Body of pancreas (tissue), 4 donors: ENCODE measurements around the gene RAP1GAP2. TPM values are rescaled to one million over a fixed set of nuclear protein-coding genes. Genes with fewer than 3 reads are reported as not detected.

ENCODE experiments used
- ATAC-seq: fragments of 150-250 bp; one replicate; pipeline ENCODE4 v1.9.1; 2016
- DNase-seq, 4 donors: peaks; one replicate each; pipeline ENCODE4 v3.0.0-alpha.2; 2019
- H3K27ac ChIP-seq, 4 donors: fragments of 200-600 bp; sonication (generic); 1 replicate in 3 of 4; 2 replicates in 1 of 4; pipeline versions ENCODE4 v1.5.1 to v1.6.1; 2016 to 2019; ENCODE audit warnings: mild to moderate bottlenecking in 1 of 4, mixed read lengths in 1 of 4, moderate library complexity in 1 of 4
- H3K27me3 ChIP-seq, 2 donors: fragments of 200-600 bp; sonication (generic); one replicate each; pipeline ENCODE4 v1.6.0; 2016; ENCODE audit warnings: mild to moderate bottlenecking in 1 of 2
- H3K36me3 ChIP-seq, 2 donors: fragments of 200-600 bp; sonication (generic); replicated peaks in 1 of 2; 2 replicates each; pipeline ENCODE4 v1.5.1; 2016; ENCODE audit warnings: low read depth in 2 of 2; ENCODE audit not compliant: insufficient read depth in 1 of 2
- H3K4me1 ChIP-seq: fragments of 200-600 bp; sonication (generic); one replicate; pipeline ENCODE4 v1.6.0; 2016
- H3K4me3 ChIP-seq, 2 donors: fragments of 200-600 bp; sonication (generic); 1 replicate in 1 of 2; 2 replicates in 1 of 2; pipeline ENCODE4 v1.5.1; 2016 to 2019
- H3K9me3 ChIP-seq, 3 donors: fragments of 200-600 bp; sonication (generic); 1 replicate in 2 of 3; 2 replicates in 1 of 3; pipeline ENCODE4 v1.5.1; 2016
- POLR2A ChIP-seq, 3 donors: fragments of 450-650 bp; IDR thresholded peaks; one replicate each; pipeline ENCODE4 v1.6.1; 2016; ENCODE audit warnings: antibody characterized with exemption in 3 of 3, mild to moderate bottlenecking in 2 of 3
- WGBS, 2 donors: methylation state at CpG; one replicate each; pipeline ENCODE4 v1.1.5; 2017; 5-methylcytosine and 5-hydroxymethylcytosine counted together
- intact Hi-C: fragments of 100-400 bp; cut with DNase I; formaldehyde crosslinking; loops from one replicate; pipeline ENCODE4 v1.15.1; 2023
- total RNA-seq, 2 donors: library from RNA; depleted of rRNA; stranded (reverse); fragments of >200 nt; gene quantifications; one replicate each; pipeline ENCODE4 v1.1.0, GENCODE V29; 2016
- TF ChIP-seq, protein P1 (sequence below), 7 experiments: fragments of 450-650 bp in 4 of 7; fragments of 200-600 bp in 3 of 7; sonication (generic) in 3 of 7; IDR thresholded peaks; one replicate each; pipeline ENCODE4 v1.5.1; 2016 to 2019; ENCODE audit warnings: antibody characterized with exemption in 7 of 7

The RAP1GAP2 gene
- total RNA-seq, 2 donors from 2014 or later, result 21.8 to 81.1 TPM

DNA sequence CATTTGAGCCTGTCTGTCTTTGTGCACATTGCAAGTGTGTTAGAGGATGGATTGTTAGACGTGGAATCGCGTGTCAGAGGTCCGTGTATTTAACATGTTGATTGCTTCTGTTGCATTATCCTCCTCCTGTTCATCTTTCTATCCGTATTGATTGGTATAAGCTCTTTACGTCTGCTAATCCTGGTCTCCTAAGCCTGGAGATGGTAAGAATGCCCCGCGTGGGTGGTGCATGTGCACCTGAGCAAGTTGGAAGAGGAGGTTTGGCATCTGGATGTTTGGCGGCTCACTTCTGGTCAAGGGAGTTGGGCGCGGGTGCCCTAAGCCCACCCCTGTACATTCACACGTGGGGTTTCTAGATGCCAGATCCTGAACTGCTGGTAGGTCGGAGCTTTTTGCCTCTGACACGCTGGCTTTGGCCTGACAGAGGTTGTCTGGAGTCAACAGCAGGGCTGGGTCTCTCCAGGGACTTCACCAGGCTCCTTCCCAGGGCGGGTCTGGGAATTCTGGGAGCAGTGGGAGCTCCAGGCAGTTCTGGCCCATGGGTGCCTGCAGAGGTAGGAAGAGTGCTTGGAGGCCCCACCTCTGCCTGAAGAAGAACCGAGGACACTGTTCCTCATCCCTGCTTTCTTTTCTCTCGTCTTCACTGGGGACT lies 159.8 kb downstream of the RAP1GAP2 start:
- no peaks in the 10 kb centered on the region for H3K36me3 ChIP-seq
- 74 to 89% methylated on average over 10 to 17 of the region's 17 CpGs for WGBS, 2 donors
- H3K4me3 ChIP-seq, result no peak overlapping the region
- no peak for TF ChIP-seq POLR2A (IDR thresholded peaks at IDR 0.05)
- TF ChIP-seq, protein P1, sequence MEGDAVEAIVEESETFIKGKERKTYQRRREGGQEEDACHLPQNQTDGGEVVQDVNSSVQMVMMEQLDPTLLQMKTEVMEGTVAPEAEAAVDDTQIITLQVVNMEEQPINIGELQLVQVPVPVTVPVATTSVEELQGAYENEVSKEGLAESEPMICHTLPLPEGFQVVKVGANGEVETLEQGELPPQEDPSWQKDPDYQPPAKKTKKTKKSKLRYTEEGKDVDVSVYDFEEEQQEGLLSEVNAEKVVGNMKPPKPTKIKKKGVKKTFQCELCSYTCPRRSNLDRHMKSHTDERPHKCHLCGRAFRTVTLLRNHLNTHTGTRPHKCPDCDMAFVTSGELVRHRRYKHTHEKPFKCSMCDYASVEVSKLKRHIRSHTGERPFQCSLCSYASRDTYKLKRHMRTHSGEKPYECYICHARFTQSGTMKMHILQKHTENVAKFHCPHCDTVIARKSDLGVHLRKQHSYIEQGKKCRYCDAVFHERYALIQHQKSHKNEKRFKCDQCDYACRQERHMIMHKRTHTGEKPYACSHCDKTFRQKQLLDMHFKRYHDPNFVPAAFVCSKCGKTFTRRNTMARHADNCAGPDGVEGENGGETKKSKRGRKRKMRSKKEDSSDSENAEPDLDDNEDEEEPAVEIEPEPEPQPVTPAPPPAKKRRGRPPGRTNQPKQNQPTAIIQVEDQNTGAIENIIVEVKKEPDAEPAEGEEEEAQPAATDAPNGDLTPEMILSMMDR (IDR thresholded peaks at IDR 0.05), result no peak
- peaks cover 20% of the 10 kb centered on the region for H3K4me1 ChIP-seq
- H3K9me3 ChIP-seq, result no peaks in the 10 kb centered on the region
- intact Hi-C loops, result no loop called here
- peak overlapping the region in 2 of 4 donors; percentile 49 to 75 for H3K27ac ChIP-seq
- no peaks in the 10 kb centered on the region for H3K27me3 ChIP-seq
- DNase-seq, result peak in 1 of 4 donors; percentile 8
- no peak for ATAC-seq

DNA sequence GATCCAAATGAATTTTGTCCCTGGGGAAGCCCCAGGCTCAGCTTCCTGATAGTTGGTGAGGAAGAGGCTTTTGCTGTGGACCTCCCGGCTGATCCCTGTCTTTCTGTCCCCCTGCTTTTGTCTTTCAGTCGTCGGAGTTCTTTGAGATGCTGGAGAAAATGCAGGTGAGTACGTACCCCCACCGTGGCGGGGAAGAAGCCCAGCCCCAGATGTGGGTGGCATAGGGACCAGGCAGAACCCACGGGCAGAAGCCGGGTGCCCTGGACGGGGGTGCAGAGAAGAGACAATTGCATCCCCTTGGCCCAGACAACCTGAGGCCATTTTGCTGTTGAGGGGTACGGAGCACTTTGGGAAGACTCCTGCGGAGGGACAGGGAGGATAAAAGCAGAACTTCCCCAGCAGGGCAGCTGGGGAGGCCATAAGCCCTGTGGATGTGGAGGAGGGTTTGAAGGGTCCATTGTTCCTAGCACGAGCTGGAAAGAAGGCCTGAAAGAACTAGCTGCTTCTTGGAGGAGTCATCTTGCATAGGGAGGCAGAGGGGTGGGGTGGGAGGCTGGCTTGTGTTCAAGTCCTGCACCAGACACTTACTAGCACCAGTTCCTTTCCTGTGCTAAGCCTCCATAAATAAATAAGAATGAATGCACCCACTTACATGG lies 161.5 kb downstream of the RAP1GAP2 start:
- H3K36me3 ChIP-seq, result no peaks in the 10 kb centered on the region
- H3K27me3 ChIP-seq, result no peaks in the 10 kb centered on the region
- intact Hi-C loops, result no loop called here
- H3K27ac ChIP-seq, result no peak overlapping the region
- WGBS, 2 donors, result 87 to 93% methylated on average over 12 of the region's 12 CpGs
- ATAC-seq (no peak), DNase-seq (peak in 1 of 4 donors; percentile 8)
- no peaks in the 10 kb centered on the region for H3K9me3 ChIP-seq
- TF ChIP-seq POLR2A (IDR thresholded peaks at IDR 0.05), result no peak
- TF ChIP-seq, protein P1 (IDR thresholded peaks at IDR 0.05), result no peak
- H3K4me3 ChIP-seq, result no peak overlapping the region
- H3K4me1 ChIP-seq, result peaks cover 21% of the 10 kb centered on the region

DNA sequence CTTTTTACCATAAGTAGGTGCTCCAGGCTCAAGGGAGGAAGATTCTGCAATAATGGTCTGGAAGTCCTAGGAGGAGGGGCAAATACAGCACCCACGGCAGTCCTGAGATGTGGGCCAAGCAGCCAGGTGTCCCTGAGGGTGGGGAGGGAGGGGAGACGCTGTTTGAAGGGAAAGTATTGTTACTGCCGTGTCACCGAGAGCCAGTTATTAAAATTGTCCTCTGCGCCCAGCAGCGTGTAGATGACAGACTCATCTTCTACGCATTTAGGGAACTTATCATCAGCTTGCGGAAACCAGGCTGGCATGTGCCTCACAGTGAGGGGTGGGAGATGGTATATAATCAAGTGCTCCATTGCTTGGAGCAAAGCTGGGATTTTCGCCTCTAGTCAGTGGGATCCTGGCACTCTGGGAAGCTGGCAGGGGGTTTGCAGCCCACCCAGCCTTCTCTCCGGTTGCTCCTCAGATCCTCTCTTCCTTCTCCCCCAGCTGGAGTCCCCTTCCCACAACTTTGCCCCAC lies 162.5 kb downstream of the RAP1GAP2 start:
- 81 to 82% methylated on average over 9 of the region's 10 CpGs for WGBS, 2 donors
- TF ChIP-seq POLR2A (IDR thresholded peaks at IDR 0.05), result no peak
- TF ChIP-seq, protein P1 (IDR thresholded peaks at IDR 0.05), result no peak
- Histone ChIP-seq H3K27me3 (no peaks in the 10 kb centered on the region), H3K9me3 (no peaks in the 10 kb centered on the region), H3K4me1 (peaks cover 21% of the 10 kb centered on the region), H3K4me3 (no peak overlapping the region), H3K27ac (peak overlapping the region in 2 of 4 donors; percentile 74 to 96), H3K36me3 (no peaks in the 10 kb centered on the region)
- intact Hi-C loops, result no loop called here
- peak in 1 of 4 donors; percentile 5 for DNase-seq
- no peak for ATAC-seq

DNA sequence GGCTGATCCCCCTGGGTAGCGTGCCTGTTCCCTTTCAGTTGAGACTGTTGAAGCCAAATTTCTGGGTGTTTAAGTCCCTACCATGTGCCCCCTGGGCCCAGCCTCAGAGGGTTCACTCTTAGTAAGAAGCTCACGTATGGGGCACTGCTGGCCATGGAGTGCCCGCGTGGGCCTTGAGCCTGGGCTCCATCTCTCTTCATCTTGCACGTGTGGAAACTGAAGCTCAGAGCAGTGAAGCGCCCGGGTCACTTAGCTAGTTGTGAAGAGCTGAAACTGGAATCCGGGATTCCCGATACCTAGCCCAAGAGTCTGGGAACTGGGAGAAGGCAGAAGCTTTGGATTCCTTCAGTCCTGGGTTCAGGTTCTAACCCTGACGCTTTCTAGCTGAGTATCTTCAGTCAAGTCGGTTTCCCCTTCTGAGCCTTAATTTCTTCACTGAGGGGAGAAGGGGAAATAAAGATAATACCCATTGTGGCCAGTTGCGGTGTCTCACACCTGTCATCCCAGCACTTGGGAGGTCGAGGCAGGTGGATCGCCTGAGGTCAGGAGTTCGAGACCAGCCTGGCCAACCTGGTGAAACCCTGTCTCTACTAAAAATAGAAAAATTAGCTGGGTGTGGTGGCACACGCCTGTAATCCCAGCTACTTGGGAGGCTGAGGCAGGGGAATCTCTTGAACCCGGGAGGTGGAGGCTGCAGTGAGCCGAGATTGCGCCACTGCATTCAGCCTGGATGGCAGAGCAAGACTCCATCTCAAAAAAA lies 163.3 kb downstream of the RAP1GAP2 start:
- no peaks in the 10 kb centered on the region for H3K9me3 ChIP-seq
- 93 to 96% methylated on average over 12 to 19 of the region's 19 CpGs for WGBS, 2 donors
- ATAC-seq (no peak), DNase-seq (peak in 1 of 4 donors; percentile 10)
- H3K27ac ChIP-seq, result peak overlapping the region; percentile 74 to 96 (median 82)
- no peaks in the 10 kb centered on the region for H3K36me3 ChIP-seq
- intact Hi-C loops, result no loop called here
- H3K4me3 ChIP-seq, result no peak overlapping the region
- peaks cover 21% of the 10 kb centered on the region for H3K4me1 ChIP-seq
- no peaks in the 10 kb centered on the region for H3K27me3 ChIP-seq
- TF ChIP-seq POLR2A (IDR thresholded peaks at IDR 0.05), result no peak
- TF ChIP-seq, protein P1 (IDR thresholded peaks at IDR 0.05), result no peak
